ENCODE results near the gene TTC12.

GRCh38 chr11:113334183-113334582, 19.8 kb downstream of the TTC12 start:
- no peak for TF ChIP-seq POLR2A (IDR thresholded peaks at IDR 0.05; ENCODE audit: low read length)
- TF ChIP-seq GATA1 (IDR thresholded peaks at IDR 0.05; ENCODE audit: low read depth, low read length): no peak
